H9 (cell line): ENCODE data around the gene BNC1. TPM values are rescaled to one million over a fixed set of nuclear protein-coding genes. Genes with fewer than 3 reads are reported as not detected.

Experiments
- DNase-seq: peaks from one replicate; pipeline ENCODE4 v3.0.0-alpha.2; 2017
- H2AFZ ChIP-seq: one replicate; pipeline ENCODE4 v1.6.1; 2013; ENCODE audit warnings: mild to moderate bottlenecking, low read length, control low read depth, moderate library complexity
- H2AK5ac ChIP-seq: 2 replicates; pipeline ENCODE4 v1.6.1; 2013; ENCODE audit warnings: low read length, control low read depth, mixed read lengths; ENCODE audit not compliant: insufficient read length
- H2BK120ac ChIP-seq: one replicate; pipeline ENCODE4 v1.6.1; 2013; ENCODE audit warnings: low read depth, mild to moderate bottlenecking, low read length, control low read depth, inconsistent platforms; ENCODE audit not compliant: poor library complexity, severe bottlenecking
- H2BK12ac ChIP-seq: 2 replicates; pipeline ENCODE4 v1.6.1; 2013; ENCODE audit warnings: low read length, control low read depth, mixed read lengths, low read depth; ENCODE audit not compliant: insufficient read length
- H2BK15ac ChIP-seq: 2 replicates; pipeline ENCODE4 v1.6.1; 2013; ENCODE audit warnings: low read depth, low read length, control low read depth
- H2BK20ac ChIP-seq: one replicate; pipeline ENCODE4 v1.6.1; 2013; ENCODE audit warnings: low read depth, mild to moderate bottlenecking, low read length, control low read depth, inconsistent platforms; ENCODE audit not compliant: poor library complexity, severe bottlenecking
- H2BK5ac ChIP-seq: 2 replicates; pipeline ENCODE4 v1.6.1; 2013; ENCODE audit warnings: low read length, control low read depth, mixed read lengths; ENCODE audit not compliant: insufficient read length
- H3K14ac ChIP-seq: 2 replicates; pipeline ENCODE4 v1.6.1; 2013; ENCODE audit warnings: low read length, control low read depth; ENCODE audit not compliant: insufficient read depth
- H3K18ac ChIP-seq: 2 replicates; pipeline ENCODE4 v1.6.1; 2013; ENCODE audit warnings: low read depth, mild to moderate bottlenecking, mixed read lengths, low read length, control low read depth; ENCODE audit not compliant: insufficient read length
- H3K23ac ChIP-seq: 2 replicates; pipeline ENCODE4 v1.6.1; 2013; ENCODE audit warnings: low read length, control low read depth, mixed read lengths, low read depth; ENCODE audit not compliant: insufficient read length
- H3K23me2 ChIP-seq: 2 replicates; pipeline ENCODE4 v1.6.1; 2013; ENCODE audit warnings: low read depth, mild to moderate bottlenecking, mixed read lengths, low read length, control low read depth; ENCODE audit not compliant: insufficient read length, poor library complexity, severe bottlenecking
- H3K27ac ChIP-seq: 2 replicates; pipeline ENCODE4 v1.5.1; 2013; ENCODE audit warnings: low read length, control low read depth, mixed read lengths, low read depth; ENCODE audit not compliant: insufficient read length
- H3K27me3 ChIP-seq: 2 replicates; pipeline ENCODE4 v1.6.1; 2013; ENCODE audit warnings: low read length, control low read depth, inconsistent platforms; ENCODE audit not compliant: insufficient read depth
- H3K4ac ChIP-seq: 2 replicates; pipeline ENCODE4 v1.6.1; 2013; ENCODE audit warnings: low read depth, mild to moderate bottlenecking, control low read depth, inconsistent platforms, low read length, moderate library complexity
- H3K4me1 ChIP-seq: 2 replicates; pipeline ENCODE4 v1.6.1; 2013; ENCODE audit warnings: low read length, control low read depth, inconsistent platforms; ENCODE audit not compliant: insufficient read depth
- H3K4me2 ChIP-seq: 2 replicates; pipeline ENCODE4 v1.6.1; 2013; ENCODE audit warnings: low read length, control low read depth, mixed read lengths; ENCODE audit not compliant: insufficient read length, insufficient read depth
- H3K56ac ChIP-seq: 2 replicates; pipeline ENCODE4 v1.6.1; 2013; ENCODE audit warnings: low read depth, mild to moderate bottlenecking, mixed read lengths, low read length, control low read depth; ENCODE audit not compliant: insufficient read length
- H3K79me1 ChIP-seq: 2 replicates; pipeline ENCODE4 v1.6.1; 2013; ENCODE audit warnings: low read depth, mild to moderate bottlenecking, moderate library complexity, low read length, control low read depth, inconsistent platforms; ENCODE audit not compliant: insufficient read depth, poor library complexity, severe bottlenecking
- H3K79me2 ChIP-seq: 2 replicates; pipeline ENCODE4 v1.6.1; 2013; ENCODE audit warnings: low read length, control low read depth, inconsistent platforms; ENCODE audit not compliant: insufficient read depth
- H3K9ac ChIP-seq: 2 replicates; pipeline ENCODE4 v1.6.1; 2013; ENCODE audit warnings: low read length, control low read depth, mixed read lengths; ENCODE audit not compliant: insufficient read length; ENCODE audit errors: extremely low read depth
- H3K9me3 ChIP-seq: one replicate; pipeline ENCODE4 v1.6.1; 2013; ENCODE audit warnings: low read depth, low read length, inconsistent platforms; ENCODE audit not compliant: control insufficient read depth
- H3T11ph ChIP-seq: one replicate; pipeline ENCODE4 v1.6.1; 2013; ENCODE audit warnings: mild to moderate bottlenecking, low read length, control low read depth, inconsistent platforms
- H4K20me1 ChIP-seq: one replicate; pipeline ENCODE4 v1.6.1; 2013; ENCODE audit not compliant: control insufficient read depth, insufficient read length, insufficient read depth
- H4K5ac ChIP-seq: 2 replicates; pipeline ENCODE4 v1.6.1; 2013; ENCODE audit warnings: low read depth, mild to moderate bottlenecking, mixed read lengths, low read length, control low read depth; ENCODE audit not compliant: insufficient read length
- H4K8ac ChIP-seq: replicated peaks from 2 replicates; pipeline ENCODE4 v1.6.1; 2013; ENCODE audit warnings: low read length, control low read depth, mixed read lengths, low read depth; ENCODE audit not compliant: insufficient read length
- H4K91ac ChIP-seq: 2 replicates; pipeline ENCODE4 v1.6.1; 2013; ENCODE audit warnings: low read depth, mild to moderate bottlenecking, moderate library complexity, mixed read lengths, low read length, control low read depth; ENCODE audit not compliant: insufficient read length
- H3K27ac Mint-ChIP-seq, 3 experiments: 2 replicates in 2 of 3; 3 replicates in 1 of 3; pipeline ENCODE4 v1.8.0; 2020 to 2021; ENCODE audit warnings: mixed read lengths in 3 of 3, mild to moderate bottlenecking in 1 of 3, moderate library complexity in 1 of 3
- H3K27me3 Mint-ChIP-seq: 2 replicates; pipeline ENCODE4 v1.8.0; 2021; ENCODE audit warnings: low read depth, mild to moderate bottlenecking, moderate library complexity, mixed read lengths
- H3K36me3 Mint-ChIP-seq, 3 experiments: 2 replicates in 2 of 3; 3 replicates in 1 of 3; pipeline ENCODE4 v1.8.0; 2020 to 2021; ENCODE audit warnings: low read depth in 3 of 3, mixed read lengths in 3 of 3; ENCODE audit not compliant: insufficient read depth in 1 of 3
- H3K4me1 Mint-ChIP-seq, 2 experiments: 2 replicates each; pipeline ENCODE4 v1.8.0; 2020; ENCODE audit warnings: mixed read lengths in 2 of 2
- H3K4me3 Mint-ChIP-seq, 2 experiments: 2 replicates in 1 of 2; 3 replicates in 1 of 2; pipeline ENCODE4 v1.8.0; 2020 to 2021; ENCODE audit warnings: mild to moderate bottlenecking in 2 of 2, mixed read lengths in 2 of 2, moderate library complexity in 1 of 2
- H3K9me3 Mint-ChIP-seq, 2 experiments: 2 replicates in 1 of 2; 3 replicates in 1 of 2; pipeline ENCODE4 v1.8.0; 2020; ENCODE audit warnings: mild to moderate bottlenecking in 2 of 2, mixed read lengths in 2 of 2, moderate library complexity in 1 of 2
- WGBS: extraction: QIAGEN DNeasy Blood & Tissue Kit; methylation state at CpG from one replicate; pipeline ENCODE4 v1.1.7; 2013; ENCODE audit warnings: missing lambda C conversion rate, low lambda C conversion rate, mixed read lengths; ENCODE audit not compliant: insufficient read length; ENCODE audit errors: extremely low coverage; 5-methylcytosine and 5-hydroxymethylcytosine counted together
- total RNA-seq: library from RNA; stranded (reverse); gene quantifications from 2 replicates; pipeline ENCODE4 v1.2.1, GENCODE V29; 2021
- TF ChIP-seq, protein P1 (sequence below): fragments of 200-600 bp; sonication (generic); conservative IDR thresholded peaks from 3 replicates; pipeline ENCODE4 v1.8.0; 2021; ENCODE audit warnings: antibody characterized with exemption, mild to moderate bottlenecking

Gene BNC1
- total RNA-seq, 1 experiment from 2014 or later: not detected

DNA sequence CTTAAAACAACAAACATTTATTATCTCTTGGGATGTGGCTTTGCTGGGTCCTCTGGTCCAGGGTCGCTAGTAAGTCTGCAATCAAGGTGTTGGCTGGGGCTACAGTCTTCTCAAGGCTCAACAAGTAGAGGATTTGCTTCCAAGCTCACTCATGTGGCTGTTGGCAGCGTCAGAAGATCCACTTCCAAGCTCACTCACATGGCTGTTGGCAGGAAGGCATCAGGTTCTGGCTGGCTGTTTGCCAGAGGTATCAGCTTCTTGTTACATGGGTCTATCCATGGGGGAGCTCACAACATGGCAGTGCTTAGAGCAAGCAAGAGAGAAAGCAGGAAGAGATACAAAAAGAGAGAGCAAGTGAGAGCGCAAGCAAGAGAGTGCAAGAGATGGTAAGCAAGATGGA lies 15.0 kb upstream of the BNC1 start:
- H3K27ac ChIP-seq: no peak overlapping the region
- H3K14ac ChIP-seq: no peak overlapping the region
- no peak overlapping the region for H2BK120ac ChIP-seq
- Mint-ChIP-seq H3K4me3 (no peak overlapping the region), H3K9me3 (no peaks in the 10 kb centered on the region), H3K27me3 (peaks cover 4% of the 10 kb centered on the region), H3K36me3 (no peaks in the 10 kb centered on the region), H3K4me1 (peaks cover 2 to 4% of the 10 kb centered on the region in 2 experiments; a peak in 2 of 4 replicates), H3K27ac (no peak overlapping the region)
- H2AK5ac ChIP-seq: no peak overlapping the region
- H4K20me1 ChIP-seq: no peaks in the 10 kb centered on the region
- no peak overlapping the region for H2BK12ac ChIP-seq
- no peak overlapping the region for H4K91ac ChIP-seq
- no peak overlapping the region for H3K18ac ChIP-seq
- no peak overlapping the region for H2BK20ac ChIP-seq
- H2AFZ ChIP-seq: no peak overlapping the region
- no peaks in the 10 kb centered on the region for H3K27me3 ChIP-seq
- WGBS: no CpG with 5 or more reads among the region's 3 CpGs
- no peak overlapping the region for H3K56ac ChIP-seq
- no peak overlapping the region for H3T11ph ChIP-seq
- no peak overlapping the region for H3K9ac ChIP-seq
- no peak overlapping the region for H3K4me2 ChIP-seq
- H3K9me3 ChIP-seq: no peaks in the 10 kb centered on the region
- H3K79me1 ChIP-seq: no peaks in the 10 kb centered on the region
- TF ChIP-seq, protein P1, sequence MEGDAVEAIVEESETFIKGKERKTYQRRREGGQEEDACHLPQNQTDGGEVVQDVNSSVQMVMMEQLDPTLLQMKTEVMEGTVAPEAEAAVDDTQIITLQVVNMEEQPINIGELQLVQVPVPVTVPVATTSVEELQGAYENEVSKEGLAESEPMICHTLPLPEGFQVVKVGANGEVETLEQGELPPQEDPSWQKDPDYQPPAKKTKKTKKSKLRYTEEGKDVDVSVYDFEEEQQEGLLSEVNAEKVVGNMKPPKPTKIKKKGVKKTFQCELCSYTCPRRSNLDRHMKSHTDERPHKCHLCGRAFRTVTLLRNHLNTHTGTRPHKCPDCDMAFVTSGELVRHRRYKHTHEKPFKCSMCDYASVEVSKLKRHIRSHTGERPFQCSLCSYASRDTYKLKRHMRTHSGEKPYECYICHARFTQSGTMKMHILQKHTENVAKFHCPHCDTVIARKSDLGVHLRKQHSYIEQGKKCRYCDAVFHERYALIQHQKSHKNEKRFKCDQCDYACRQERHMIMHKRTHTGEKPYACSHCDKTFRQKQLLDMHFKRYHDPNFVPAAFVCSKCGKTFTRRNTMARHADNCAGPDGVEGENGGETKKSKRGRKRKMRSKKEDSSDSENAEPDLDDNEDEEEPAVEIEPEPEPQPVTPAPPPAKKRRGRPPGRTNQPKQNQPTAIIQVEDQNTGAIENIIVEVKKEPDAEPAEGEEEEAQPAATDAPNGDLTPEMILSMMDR: no peak
- no peak for DNase-seq
- no peaks in the 10 kb centered on the region for H3K79me2 ChIP-seq
- no peak overlapping the region for H4K5ac ChIP-seq
- no peak overlapping the region for H2BK5ac ChIP-seq
- no peak overlapping the region for H3K4ac ChIP-seq
- H3K23me2 ChIP-seq: no peaks in the 10 kb centered on the region
- H4K8ac ChIP-seq: no peak overlapping the region
- no peaks in the 10 kb centered on the region for H3K4me1 ChIP-seq
- no peak overlapping the region for H3K23ac ChIP-seq
- H2BK15ac ChIP-seq: no peak overlapping the region
